ENCODE data around the gene CFAP119. TPM values are rescaled to one million over a fixed set of nuclear protein-coding genes. Genes with fewer than 3 reads are reported as not detected.

CFAP119 gene
- polyA plus RNA-seq, 1 of the 3 experiments (the other 2 are of a cell fraction) = 28.4 TPM

DNA sequence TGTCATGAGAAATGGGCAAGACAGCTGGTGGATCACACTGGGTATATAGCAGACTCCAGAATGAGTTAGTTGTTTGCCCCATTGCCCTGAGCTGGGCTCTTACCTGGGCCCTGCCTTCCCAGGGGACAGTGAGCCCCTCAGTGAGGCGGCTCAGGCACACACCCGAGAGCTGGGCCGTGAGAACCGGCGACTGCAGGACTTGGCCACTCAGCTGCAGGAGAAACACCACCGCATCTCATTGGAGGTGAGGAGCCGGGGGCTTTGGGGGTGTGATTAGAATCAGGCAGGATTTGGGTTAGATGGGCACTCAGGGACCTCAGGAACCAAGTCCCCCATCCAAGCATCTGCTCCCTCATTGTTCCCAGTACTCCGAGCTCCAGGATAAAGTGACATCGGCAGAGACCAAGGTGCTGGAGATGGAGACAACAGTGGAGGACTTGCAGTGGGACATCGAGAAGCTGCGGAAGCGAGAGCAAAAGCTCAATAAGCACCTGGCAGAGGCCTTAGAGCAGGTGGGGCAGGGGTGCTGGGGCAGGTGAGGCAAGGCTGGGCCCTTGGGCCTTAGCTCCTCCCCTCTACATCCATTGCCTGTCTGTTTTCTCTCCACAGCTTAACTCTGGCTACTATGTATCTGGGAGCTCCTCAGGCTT is 3.1 kb upstream of the CFAP119 start (continued):
- TF ChIP-seq, protein P1, sequence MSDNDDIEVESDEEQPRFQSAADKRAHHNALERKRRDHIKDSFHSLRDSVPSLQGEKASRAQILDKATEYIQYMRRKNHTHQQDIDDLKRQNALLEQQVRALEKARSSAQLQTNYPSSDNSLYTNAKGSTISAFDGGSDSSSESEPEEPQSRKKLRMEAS (IDR thresholded peaks at IDR 0.05; ENCODE audit: low read depth) = no peak
- no peak for TF ChIP-seq NRF1 (IDR thresholded peaks at IDR 0.05; ENCODE audit: low read depth, low read length)
- TF ChIP-seq SIN3A (IDR thresholded peaks at IDR 0.05; ENCODE audit: borderline replicate concordance, low read depth, low read length) = no peak
- no peak for TF ChIP-seq RFX5 (IDR thresholded peaks at IDR 0.05; ENCODE audit: low read length)
- TF ChIP-seq EZH2phosphoT487 (IDR thresholded peaks at IDR 0.05; ENCODE audit: borderline replicate concordance, low read depth) = no peak
- TF ChIP-seq, protein P2, sequence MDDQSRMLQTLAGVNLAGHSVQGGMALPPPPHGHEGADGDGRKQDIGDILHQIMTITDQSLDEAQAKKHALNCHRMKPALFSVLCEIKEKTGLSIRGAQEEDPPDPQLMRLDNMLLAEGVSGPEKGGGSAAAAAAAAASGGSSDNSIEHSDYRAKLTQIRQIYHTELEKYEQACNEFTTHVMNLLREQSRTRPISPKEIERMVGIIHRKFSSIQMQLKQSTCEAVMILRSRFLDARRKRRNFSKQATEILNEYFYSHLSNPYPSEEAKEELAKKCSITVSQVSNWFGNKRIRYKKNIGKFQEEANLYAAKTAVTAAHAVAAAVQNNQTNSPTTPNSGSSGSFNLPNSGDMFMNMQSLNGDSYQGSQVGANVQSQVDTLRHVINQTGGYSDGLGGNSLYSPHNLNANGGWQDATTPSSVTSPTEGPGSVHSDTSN (IDR thresholded peaks at IDR 0.05) = no peak
- TF ChIP-seq, protein P3, sequence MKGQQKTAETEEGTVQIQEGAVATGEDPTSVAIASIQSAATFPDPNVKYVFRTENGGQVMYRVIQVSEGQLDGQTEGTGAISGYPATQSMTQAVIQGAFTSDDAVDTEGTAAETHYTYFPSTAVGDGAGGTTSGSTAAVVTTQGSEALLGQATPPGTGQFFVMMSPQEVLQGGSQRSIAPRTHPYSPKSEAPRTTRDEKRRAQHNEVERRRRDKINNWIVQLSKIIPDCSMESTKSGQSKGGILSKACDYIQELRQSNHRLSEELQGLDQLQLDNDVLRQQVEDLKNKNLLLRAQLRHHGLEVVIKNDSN (IDR thresholded peaks at IDR 0.05; ENCODE audit: borderline replicate concordance, low read depth) = no peak

DNA sequence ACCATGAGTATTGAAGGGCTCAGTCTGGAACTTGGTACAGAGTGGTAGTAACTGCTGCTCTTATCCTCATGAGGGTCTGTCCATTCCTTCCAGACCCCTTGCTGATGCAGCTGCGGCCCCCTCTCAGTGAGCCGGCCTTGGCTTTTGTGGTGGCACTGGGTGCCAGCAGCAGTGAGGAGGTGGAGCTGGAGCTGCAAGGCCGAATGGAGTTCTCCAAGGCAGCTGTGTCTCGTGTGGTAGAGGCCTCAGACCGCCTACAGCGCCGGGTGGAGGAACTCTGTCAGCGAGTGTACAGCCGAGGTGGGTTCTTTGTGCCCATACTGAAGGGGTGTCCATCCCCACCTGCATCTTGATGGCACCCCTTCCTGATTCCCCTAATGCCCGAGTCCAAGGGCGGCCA is 2.2 kb upstream of the CFAP119 start:
- Histone ChIP-seq H3K27me3 (ENCODE audit: insufficient read depth) (no peaks in the 10 kb centered on the region), H3K9me3 (no peaks in the 10 kb centered on the region), H3K4me2 (0 out of 2 replicates have a peak overlapping the region, but pooled peaks have one; percentile 98), H3F3A (replicated peaks; ENCODE audit: insufficient read depth) (peaks cover 7% of the 10 kb centered on the region), H3K36me3 (replicated peaks in 1 of 2; ENCODE audit: control insufficient read depth in 1 of 2, insufficient read depth in 2 of 2, low read length in 1 of 2) (peaks cover 40 to 69% of the 10 kb centered on the region in 2 experiments), H3K9ac (0 out of 2 replicates have a peak overlapping the region, but pooled peaks have one; percentile 89), H4K20me1 (ENCODE audit: insufficient read depth) (no peaks in the 10 kb centered on the region), H3K4me3 (ENCODE audit: low read depth in 2 of 2, low read length in 1 of 2) (no peak overlapping the region), H2AFZ (ENCODE audit: low read depth) (no peak overlapping the region), H3K27ac (ENCODE audit: low read depth in 2 of 2, low read length in 1 of 2) (no peak overlapping the region), H3K79me2 (ENCODE audit: insufficient read depth) (peaks cover 49% of the 10 kb centered on the region), H3K4me1 (ENCODE audit: control insufficient read depth in 1 of 2, insufficient read depth in 2 of 2, low read depth in 1 of 2, low read length in 1 of 2) (peaks cover 15 to 26% of the 10 kb centered on the region in 2 experiments), H3K9me2 (no peaks in the 10 kb centered on the region)
- POLR2A ChIA-PET = no interaction called here
- WGBS (ENCODE audit: low lambda C conversion rate) = 92% methylated on average over 11 of the region's 11 CpGs
- DNase-seq = no peak
- CTCF ChIA-PET = interaction anchor here (1.3 kb wide), 1 partner anchor 11 kb away, joined by 3 read pairs; no protein-coding TSS in a partner anchor
- TF ChIP-seq MXI1 (IDR thresholded peaks at IDR 0.05; ENCODE audit: low read depth, low read length) = no peak
- TF ChIP-seq, protein P4, sequence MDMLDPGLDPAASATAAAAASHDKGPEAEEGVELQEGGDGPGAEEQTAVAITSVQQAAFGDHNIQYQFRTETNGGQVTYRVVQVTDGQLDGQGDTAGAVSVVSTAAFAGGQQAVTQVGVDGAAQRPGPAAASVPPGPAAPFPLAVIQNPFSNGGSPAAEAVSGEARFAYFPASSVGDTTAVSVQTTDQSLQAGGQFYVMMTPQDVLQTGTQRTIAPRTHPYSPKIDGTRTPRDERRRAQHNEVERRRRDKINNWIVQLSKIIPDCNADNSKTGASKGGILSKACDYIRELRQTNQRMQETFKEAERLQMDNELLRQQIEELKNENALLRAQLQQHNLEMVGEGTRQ (IDR thresholded peaks at IDR 0.05; ENCODE audit: borderline replicate concordance, low read depth, low read length) = no peak
- TF ChIP-seq TAF1 (IDR thresholded peaks at IDR 0.05; ENCODE audit: borderline replicate concordance, low read depth, low read length) = no peak
- TF ChIP-seq, protein P2 (IDR thresholded peaks at IDR 0.05) = no peak
- TF ChIP-seq, protein P5, sequence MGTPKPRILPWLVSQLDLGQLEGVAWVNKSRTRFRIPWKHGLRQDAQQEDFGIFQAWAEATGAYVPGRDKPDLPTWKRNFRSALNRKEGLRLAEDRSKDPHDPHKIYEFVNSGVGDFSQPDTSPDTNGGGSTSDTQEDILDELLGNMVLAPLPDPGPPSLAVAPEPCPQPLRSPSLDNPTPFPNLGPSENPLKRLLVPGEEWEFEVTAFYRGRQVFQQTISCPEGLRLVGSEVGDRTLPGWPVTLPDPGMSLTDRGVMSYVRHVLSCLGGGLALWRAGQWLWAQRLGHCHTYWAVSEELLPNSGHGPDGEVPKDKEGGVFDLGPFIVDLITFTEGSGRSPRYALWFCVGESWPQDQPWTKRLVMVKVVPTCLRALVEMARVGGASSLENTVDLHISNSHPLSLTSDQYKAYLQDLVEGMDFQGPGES (IDR thresholded peaks at IDR 0.05; ENCODE audit: low read depth, low read length) = no peak
- TF ChIP-seq, protein P6, sequence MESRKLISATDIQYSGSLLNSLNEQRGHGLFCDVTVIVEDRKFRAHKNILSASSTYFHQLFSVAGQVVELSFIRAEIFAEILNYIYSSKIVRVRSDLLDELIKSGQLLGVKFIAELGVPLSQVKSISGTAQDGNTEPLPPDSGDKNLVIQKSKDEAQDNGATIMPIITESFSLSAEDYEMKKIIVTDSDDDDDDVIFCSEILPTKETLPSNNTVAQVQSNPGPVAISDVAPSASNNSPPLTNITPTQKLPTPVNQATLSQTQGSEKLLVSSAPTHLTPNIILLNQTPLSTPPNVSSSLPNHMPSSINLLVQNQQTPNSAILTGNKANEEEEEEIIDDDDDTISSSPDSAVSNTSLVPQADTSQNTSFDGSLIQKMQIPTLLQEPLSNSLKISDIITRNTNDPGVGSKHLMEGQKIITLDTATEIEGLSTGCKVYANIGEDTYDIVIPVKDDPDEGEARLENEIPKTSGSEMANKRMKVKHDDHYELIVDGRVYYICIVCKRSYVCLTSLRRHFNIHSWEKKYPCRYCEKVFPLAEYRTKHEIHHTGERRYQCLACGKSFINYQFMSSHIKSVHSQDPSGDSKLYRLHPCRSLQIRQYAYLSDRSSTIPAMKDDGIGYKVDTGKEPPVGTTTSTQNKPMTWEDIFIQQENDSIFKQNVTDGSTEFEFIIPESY (IDR thresholded peaks at IDR 0.05; ENCODE audit: borderline replicate concordance, low read depth) = no peak
- TF ChIP-seq, protein P7, sequence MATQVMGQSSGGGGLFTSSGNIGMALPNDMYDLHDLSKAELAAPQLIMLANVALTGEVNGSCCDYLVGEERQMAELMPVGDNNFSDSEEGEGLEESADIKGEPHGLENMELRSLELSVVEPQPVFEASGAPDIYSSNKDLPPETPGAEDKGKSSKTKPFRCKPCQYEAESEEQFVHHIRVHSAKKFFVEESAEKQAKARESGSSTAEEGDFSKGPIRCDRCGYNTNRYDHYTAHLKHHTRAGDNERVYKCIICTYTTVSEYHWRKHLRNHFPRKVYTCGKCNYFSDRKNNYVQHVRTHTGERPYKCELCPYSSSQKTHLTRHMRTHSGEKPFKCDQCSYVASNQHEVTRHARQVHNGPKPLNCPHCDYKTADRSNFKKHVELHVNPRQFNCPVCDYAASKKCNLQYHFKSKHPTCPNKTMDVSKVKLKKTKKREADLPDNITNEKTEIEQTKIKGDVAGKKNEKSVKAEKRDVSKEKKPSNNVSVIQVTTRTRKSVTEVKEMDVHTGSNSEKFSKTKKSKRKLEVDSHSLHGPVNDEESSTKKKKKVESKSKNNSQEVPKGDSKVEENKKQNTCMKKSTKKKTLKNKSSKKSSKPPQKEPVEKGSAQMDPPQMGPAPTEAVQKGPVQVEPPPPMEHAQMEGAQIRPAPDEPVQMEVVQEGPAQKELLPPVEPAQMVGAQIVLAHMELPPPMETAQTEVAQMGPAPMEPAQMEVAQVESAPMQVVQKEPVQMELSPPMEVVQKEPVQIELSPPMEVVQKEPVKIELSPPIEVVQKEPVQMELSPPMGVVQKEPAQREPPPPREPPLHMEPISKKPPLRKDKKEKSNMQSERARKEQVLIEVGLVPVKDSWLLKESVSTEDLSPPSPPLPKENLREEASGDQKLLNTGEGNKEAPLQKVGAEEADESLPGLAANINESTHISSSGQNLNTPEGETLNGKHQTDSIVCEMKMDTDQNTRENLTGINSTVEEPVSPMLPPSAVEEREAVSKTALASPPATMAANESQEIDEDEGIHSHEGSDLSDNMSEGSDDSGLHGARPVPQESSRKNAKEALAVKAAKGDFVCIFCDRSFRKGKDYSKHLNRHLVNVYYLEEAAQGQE (IDR thresholded peaks at IDR 0.05; ENCODE audit: low read depth, low read length) = no peak
- no peak for TF ChIP-seq NFIC (IDR thresholded peaks at IDR 0.05; ENCODE audit: borderline replicate concordance)
- no peak for TF ChIP-seq RFX5 (IDR thresholded peaks at IDR 0.05; ENCODE audit: low read length)
- TF ChIP-seq YY1 (IDR thresholded peaks at IDR 0.05; ENCODE audit: low read depth) = no peak
- TF ChIP-seq EP300 (IDR thresholded peaks at IDR 0.05; ENCODE audit: borderline replicate concordance in 1 of 2, low read depth in 1 of 2, low read length in 1 of 2) = no peak
- no peak for TF ChIP-seq FOXM1 (IDR thresholded peaks at IDR 0.05; ENCODE audit: low read depth)
- TF ChIP-seq GABPA (IDR thresholded peaks at IDR 0.05; ENCODE audit: low read depth) = no peak

Data from SK-N-SH (cell line).